GM23338 (cell line): ENCODE data around the gene ROR1. TPM values are rescaled to one million over a fixed set of nuclear protein-coding genes. Genes with fewer than 3 reads are reported as not detected.

Experiments
- CREB1 ChIP-seq: fragments of 250-450 bp; sonication (Bioruptor Pico); IDR thresholded peaks from 2 replicates; pipeline ENCODE4 v1.5.0; 2020; ENCODE audit warnings: low read depth, mild to moderate bottlenecking, moderate library complexity
- CTCF ChIP-seq, 2 experiments: fragments of 200-600 bp in 1 of 2; sonication (generic) in 1 of 2; conservative IDR thresholded peaks; 2 replicates each; pipeline versions ENCODE4 v1.5.1 to v1.6.1; 2016 to 2017; ENCODE audit warnings: antibody characterized with exemption in 2 of 2, low read depth in 2 of 2, mild to moderate bottlenecking in 2 of 2, moderate library complexity in 1 of 2
- EZH2 ChIP-seq: fragments of 200-600 bp; sonication (generic); IDR thresholded peaks from one replicate; pipeline ENCODE4 v1.8.0; 2017; ENCODE audit warnings: antibody characterized with exemption, mild to moderate bottlenecking, low read depth; ENCODE audit not compliant: unreplicated experiment
- EZH2phosphoT487 ChIP-seq: fragments of 200-600 bp; sonication (generic); IDR thresholded peaks from one replicate; pipeline ENCODE4 v1.8.1; 2018; ENCODE audit warnings: antibody characterized with exemption; ENCODE audit not compliant: unreplicated experiment
- JUNB ChIP-seq: IDR thresholded peaks from one replicate; pipeline ENCODE4 v1.6.1; 2016; ENCODE audit warnings: antibody characterized with exemption; ENCODE audit not compliant: unreplicated experiment
- NANOG ChIP-seq: IDR thresholded peaks from 2 replicates; pipeline ENCODE4 v1.6.1; 2016; ENCODE audit warnings: antibody characterized with exemption, borderline replicate concordance
- ZNF114 ChIP-seq: fragments of 250-450 bp; sonication (Bioruptor Pico); IDR thresholded peaks from 2 replicates; pipeline ENCODE4 v1.5.0; 2020; ENCODE audit warnings: mild to moderate bottlenecking, moderate library complexity
- ZNF331 ChIP-seq: fragments of 250-450 bp; sonication (Bioruptor Pico); IDR thresholded peaks from 2 replicates; pipeline ENCODE4 v1.5.0; 2020; ENCODE audit warnings: low read depth, mild to moderate bottlenecking, moderate library complexity
- ZNF462 ChIP-seq: fragments of 250-450 bp; sonication (Bioruptor Pico); IDR thresholded peaks from 2 replicates; pipeline ENCODE4 v1.5.0; 2020; ENCODE audit warnings: mild to moderate bottlenecking, moderate library complexity
- polyA plus RNA-seq: library from polyadenylated mRNA; unstranded; fragments of >200 nt; fragmentation: Nextera tagmentation; extraction: Ambion mirVana; gene quantifications from 2 replicates; pipeline ENCODE4 v1.2.1, GENCODE V29; 2016
- total RNA-seq: library from RNA; depleted of rRNA; stranded (reverse); fragments of >200 nt; shearing (Covaris generic); gene quantifications from 2 replicates; pipeline ENCODE4 v1.2.3, GENCODE V29; 2014

The ROR1 gene
- total and polyA plus RNA-seq, 2 experiments from 2014 or later = 59.7 to 96.0 TPM

- TF ChIP-seq ZNF462 (no peak), CTCF (conservative IDR thresholded peaks at IDR 0.05; ENCODE audit: low read depth in 2 of 2) (no peak), CREB1 (CRISPR knock-in tag) (no peak), ZNF114 (no peak), ZNF331 (CRISPR knock-in tag) (no peak), EZH2 (no peak), EZH2phosphoT487 (no peak), NANOG (no peak), JUNB (no peak)
These were observed 35.0 kb upstream of the ROR1 start (continued) for GRCh38 chr1:63738772-63739171.
